Endothelial cell of umbilical vein (primary cell): Measurements from ENCODE around the gene ARHGEF40. TPM values are rescaled to one million over a fixed set of nuclear protein-coding genes. Genes with fewer than 3 reads are reported as not detected.

Source experiments
- BruUV-seq: library from RNA; stranded (reverse); fragments of 400-500 nt; replicated peaks from 2 replicates; lab custom pipeline; 2021; lab: Mats Ljungman, UMichigan
- CTCF ChIA-PET: fragments of 300-600, 350-600 bp; sonication (Branson Sonifier 250); formaldehyde crosslinking; loops from one replicate; lab custom pipeline; 2021; ENCODE audit warnings: antibody characterized with exemption, inconsistent platforms; lab: Charles Lee
- POLR2A ChIA-PET: fragments of 300-600, 350-600 bp; sonication (Branson Sonifier 250); formaldehyde crosslinking; loops from one replicate; lab custom pipeline; 2021; ENCODE audit warnings: antibody characterized with exemption, inconsistent platforms; lab: Charles Lee
- DNase-seq: peaks from one replicate; pipeline ENCODE4 v3.0.0-alpha.2; 2011; ENCODE audit warnings: low read depth, low spot score
- FAIRE-seq: peaks from 2 replicates; lab custom pipeline; 2011; peaks lifted over from hg19 to GRCh38; lab: Jason Lieb, UNC
- H2AFZ ChIP-seq: 2 replicates; pipeline ENCODE4 v1.6.0; 2012; ENCODE audit warnings: low read depth, low read length, control low read depth, inconsistent platforms
- H3K27ac ChIP-seq: 2 replicates; pipeline ENCODE4 v1.5.1; 2011; ENCODE audit warnings: low read depth, mild to moderate bottlenecking, control low read depth, low read length, moderate library complexity; ENCODE audit not compliant: insufficient read depth
- H3K27me3 ChIP-seq, 2 experiments: 2 replicates each; pipeline versions ENCODE4 v1.6.0 to v1.6.1; 2011; ENCODE audit warnings: low read length in 2 of 2, mixed read lengths in 1 of 2; ENCODE audit not compliant: control insufficient read depth in 2 of 2, insufficient read depth in 2 of 2
- H3K36me3 ChIP-seq, 2 experiments: 2 replicates in 1 of 2; 3 replicates in 1 of 2; pipeline ENCODE4 v1.5.1; 2011; ENCODE audit warnings: low read length in 2 of 2, mild to moderate bottlenecking in 1 of 2, moderate library complexity in 1 of 2; ENCODE audit not compliant: control insufficient read depth in 2 of 2, insufficient read depth in 2 of 2; ENCODE audit errors: extremely low read depth in 1 of 2
- H3K4me1 ChIP-seq: 3 replicates; pipeline ENCODE4 v1.5.1; 2011; ENCODE audit warnings: mild to moderate bottlenecking, low read length; ENCODE audit not compliant: control insufficient read depth, insufficient read depth; ENCODE audit errors: extremely low read depth
- H3K4me2 ChIP-seq: 2 replicates; pipeline ENCODE4 v1.6.1; 2011; ENCODE audit warnings: low read length, control low read depth, mixed read lengths; ENCODE audit not compliant: insufficient read depth
- H3K4me3 ChIP-seq, 3 experiments: fragments of 200-600 bp in 1 of 3; sonication (generic), shearing (Covaris generic) in 1 of 3; replicated peaks in 1 of 3; 2 replicates each; pipeline ENCODE4 v1.5.1; 2011 to 2016; ENCODE audit warnings: control low read depth in 3 of 3, low read length in 3 of 3, mild to moderate bottlenecking in 2 of 3, inconsistent platforms in 1 of 3, low read depth in 1 of 3, moderate library complexity in 1 of 3; ENCODE audit not compliant: insufficient read depth in 1 of 3
- H3K79me2 ChIP-seq: 2 replicates; pipeline ENCODE4 v1.6.0; 2012; ENCODE audit warnings: low read length, inconsistent platforms; ENCODE audit not compliant: control insufficient read depth, insufficient read depth
- H3K9ac ChIP-seq: replicated peaks from 2 replicates; pipeline ENCODE3; 2011; ENCODE audit warnings: low read length, control low read depth; ENCODE audit not compliant: insufficient read depth; ENCODE audit errors: extremely low read depth
- H3K9me1 ChIP-seq: replicated peaks from 3 replicates; pipeline ENCODE4 v1.6.0; 2011; ENCODE audit warnings: mild to moderate bottlenecking, low read length; ENCODE audit not compliant: control insufficient read depth, insufficient read depth; ENCODE audit errors: extremely low read depth
- H3K9me3 ChIP-seq: replicated peaks from 2 replicates; pipeline ENCODE4 v1.5.1; 2012; ENCODE audit warnings: low read length, inconsistent platforms; ENCODE audit not compliant: control insufficient read depth, insufficient read depth
- H4K20me1 ChIP-seq: replicated peaks from 2 replicates; pipeline ENCODE3; 2011; ENCODE audit warnings: mild to moderate bottlenecking, low read length; ENCODE audit not compliant: control insufficient read depth, insufficient read depth; ENCODE audit errors: extremely low read depth
- CTCF ChIP-seq, 2 donors: IDR thresholded peaks; 1 replicate in 1 of 2; 2 replicates in 1 of 2; pipeline ENCODE4 v1.5.1; 2011; ENCODE audit warnings: low read length in 2 of 2, mild to moderate bottlenecking in 2 of 2, moderate library complexity in 2 of 2, control low read depth in 1 of 2, inconsistent platforms in 1 of 2, low read depth in 1 of 2; ENCODE audit not compliant: insufficient read depth in 1 of 2; ENCODE audit errors: extremely low read depth in 1 of 2
- EZH2 ChIP-seq: IDR thresholded peaks from 2 replicates; pipeline ENCODE4 v1.6.1; 2012; ENCODE audit warnings: borderline replicate concordance, low read depth, mild to moderate bottlenecking, moderate library complexity, low read length, inconsistent platforms; ENCODE audit not compliant: severe bottlenecking
- FOS ChIP-seq: IDR thresholded peaks from 2 replicates; pipeline ENCODE4 v1.6.1; 2011; ENCODE audit warnings: mild to moderate bottlenecking, low read length, moderate library complexity, borderline replicate concordance; ENCODE audit not compliant: insufficient read depth
- GATA2 ChIP-seq: IDR thresholded peaks from 2 replicates; pipeline ENCODE4 v1.7.0; 2011; ENCODE audit warnings: low read depth, mild to moderate bottlenecking, moderate library complexity, mixed read lengths, low read length; ENCODE audit not compliant: insufficient read length, insufficient read depth
- JUN ChIP-seq: IDR thresholded peaks from 2 replicates; pipeline ENCODE4 v1.6.1; 2011; ENCODE audit warnings: borderline replicate concordance, low read depth; ENCODE audit not compliant: insufficient read length, insufficient read depth
- MAX ChIP-seq: IDR thresholded peaks from 2 replicates; pipeline ENCODE4 v1.6.1; 2011; ENCODE audit not compliant: insufficient read depth, insufficient read length
- MYC ChIP-seq: IDR thresholded peaks from one replicate; pipeline ENCODE4 v1.6.1; 2011; ENCODE audit warnings: mild to moderate bottlenecking, low read depth, low read length
- POLR2A ChIP-seq: IDR thresholded peaks from 2 replicates; pipeline ENCODE4 v1.6.1; 2012; ENCODE audit warnings: low read depth, mild to moderate bottlenecking, control low read depth, low read length
- POLR2AphosphoS5 ChIP-seq: IDR thresholded peaks from 2 replicates; pipeline ENCODE4 v1.6.1; 2012; ENCODE audit warnings: low read depth, mild to moderate bottlenecking, control low read depth, low read length, moderate library complexity; ENCODE audit not compliant: insufficient read depth
- dilution Hi-C: fragments of 300-500 bp; cut with MboI; formaldehyde crosslinking; loops from one replicate; pipeline ENCODE4 v1.15.0; 2019; ENCODE audit warnings: low sequenced_read_pairs; ENCODE audit not compliant: extremely low pct_ligation_motif_present
- intact Hi-C: fragments of 100-400 bp; cut with micrococcal nuclease; formaldehyde crosslinking; loops from one replicate; pipeline ENCODE4 v1.10.0; 2022
- polyA plus RNA-seq, 4 experiments: library from polyadenylated mRNA; depleted of rRNA in 3 of 4; stranded (reverse) in 3 of 4; unstranded in 1 of 4; fragments of >200 nt; gene quantifications; 2 replicates each; pipeline versions ENCODE4 v1.2.1 to v1.2.3, GENCODE V29; 2011 to 2012; ENCODE audit warnings: missing spikeins in 1 of 4
- total RNA-seq: library from RNA; stranded (reverse); gene quantifications from 2 replicates; pipeline ENCODE4 v1.2.3, GENCODE V29; 2021

ARHGEF40 gene
- total and polyA plus RNA-seq, 2 donors (not counting 3 experiments of a cell fraction or from before 2014, with no cell fraction given): 2.6 to 19.9 TPM

- H2AFZ ChIP-seq: no peak overlapping the region
- H3K4me3 ChIP-seq: no peak overlapping the region
- H4K20me1 ChIP-seq: no peaks in the 10 kb centered on the region
- H3K4me1 ChIP-seq: no peaks in the 10 kb centered on the region
- no peak overlapping the region for H3K27ac ChIP-seq
- H3K79me2 ChIP-seq: no peaks in the 10 kb centered on the region
- no peaks in the 10 kb centered on the region for H3K9me1 ChIP-seq
- H3K36me3 ChIP-seq: peaks cover 0 to 4% of the 10 kb centered on the region in 2 experiments
- intact Hi-C loops: no loop called here
- no peaks in the 10 kb centered on the region for H3K9me3 ChIP-seq
- DNase-seq (no peak), FAIRE-seq (no peak)
- no peak overlapping the region for H3K9ac ChIP-seq
- no peak for TF ChIP-seq FOS
- TF ChIP-seq POLR2A: no peak
- no peak for TF ChIP-seq MYC
- TF ChIP-seq GATA2: no peak
- no peak for TF ChIP-seq POLR2AphosphoS5
- TF ChIP-seq JUN: no peak
- no peak for TF ChIP-seq EZH2
- no peak for TF ChIP-seq CTCF (IDR thresholded peaks at IDR 0.05; ENCODE audit: extremely low read depth in 1 of 2, insufficient read depth in 1 of 2, low read depth in 1 of 2, low read length in 2 of 2)
- TF ChIP-seq MAX: no peak
- no peaks in the 10 kb centered on the region for H3K27me3 ChIP-seq
- ChIA-PET POLR2A (no interaction called here), CTCF (interaction anchor here (1.6 kb wide), 1 partner anchor 11 kb away, joined by 5 read pairs; no protein-coding TSS in a partner anchor)
- H3K4me2 ChIP-seq: no peak overlapping the region
- dilution Hi-C loops: no loop called here
- BruUV-seq: no TSS peak
Measured at GRCh38 chr14:21078287-21078686, 8.2 kb downstream of the ARHGEF40 start.
